GM18858 (cell line): Measurements from ENCODE around the gene HAO1.
"Not testable (repeated sequence)": the region's sequence is repeated elsewhere in the genome, so short reads cannot be mapped to it uniquely, and the experiment has no call there.

Experiments used
- ATAC-seq: cut with Tn5 transposase; IDR thresholded peaks from one replicate; pipeline ENCODE4 v1.9.1; 2021; ENCODE audit not compliant: unreplicated experiment

Gene HAO1

DNA sequence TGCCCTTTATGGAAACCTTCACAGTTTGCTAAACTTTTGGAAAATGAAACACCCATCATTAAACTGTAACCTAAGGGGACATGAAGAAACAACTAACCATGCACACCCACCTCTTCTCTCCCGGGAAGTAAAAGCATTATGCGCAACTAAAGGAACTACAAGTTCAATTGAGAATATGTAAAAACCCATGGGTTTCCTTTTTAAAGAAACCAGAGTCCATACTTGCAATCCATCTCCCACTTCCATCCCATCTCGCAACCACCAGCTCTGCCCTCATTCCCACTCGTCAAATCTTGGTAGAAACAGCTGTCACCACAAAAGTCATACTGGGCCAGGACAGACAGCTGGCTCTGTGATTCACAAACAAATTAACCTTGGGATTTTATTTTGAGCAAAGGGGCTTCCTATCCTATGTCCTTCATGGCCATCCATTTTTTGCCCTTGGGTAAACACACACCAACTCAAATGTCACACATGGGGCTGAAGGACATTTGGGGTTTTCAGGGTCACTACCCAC is 81.5 kb downstream of the HAO1 start:
- ATAC-seq: no peak

DNA sequence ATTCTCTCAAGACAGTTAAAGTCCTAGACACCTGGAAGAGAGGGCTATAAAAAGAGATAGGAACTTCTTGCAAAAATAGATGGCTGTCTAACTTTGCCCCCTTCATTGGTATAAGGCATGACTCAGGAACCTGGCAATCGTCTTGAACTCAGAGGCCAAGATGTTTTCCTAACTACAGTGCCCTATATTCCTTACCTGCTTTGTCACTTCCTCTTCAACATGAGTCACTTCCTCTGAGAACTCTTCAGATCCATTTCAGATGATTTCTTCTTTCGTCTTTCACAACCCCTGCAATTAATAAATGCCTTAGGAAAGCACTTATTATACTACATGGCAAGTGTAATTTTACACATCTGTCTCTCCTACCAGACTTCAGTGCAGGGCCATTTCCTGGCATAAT is 83.5 kb downstream of the HAO1 start:
- no peak for ATAC-seq

DNA sequence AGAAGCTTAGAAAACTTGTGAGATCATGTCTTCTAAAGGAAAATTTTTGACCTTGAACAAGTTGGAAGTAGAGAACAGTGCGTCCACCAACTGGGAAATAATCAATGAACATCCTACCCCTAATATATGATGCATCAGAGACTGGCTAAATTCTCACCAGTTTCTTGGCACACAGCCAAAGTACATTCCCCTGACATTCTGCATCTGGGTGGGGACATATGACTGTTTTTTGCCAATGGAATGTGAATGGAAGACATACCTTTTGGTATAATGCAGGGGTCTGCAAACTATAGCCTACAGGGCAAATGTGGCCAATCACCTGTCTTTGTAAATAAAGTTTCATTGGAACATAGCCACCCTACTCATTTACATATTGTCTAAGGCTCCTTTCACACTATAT is 84.7 kb downstream of the HAO1 start:
- ATAC-seq: no peak

DNA sequence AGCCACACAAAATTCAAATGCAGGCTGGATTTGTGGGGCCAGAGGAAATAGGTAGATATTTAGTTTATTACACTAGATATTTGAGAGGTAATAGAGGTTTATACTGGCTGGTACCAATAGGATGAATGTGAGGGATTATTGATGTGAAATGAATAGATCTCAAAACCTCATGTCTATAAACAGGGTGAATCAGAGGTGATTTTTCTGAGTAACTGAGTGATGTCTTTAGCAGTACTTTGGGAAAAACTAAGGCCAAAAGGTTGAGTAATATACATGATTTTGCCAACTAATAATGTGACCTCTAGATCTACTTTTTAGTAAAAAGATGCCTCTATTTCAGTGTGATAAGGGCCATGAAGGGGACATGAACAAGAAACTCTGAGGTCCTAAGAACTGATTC is 86.8 kb downstream of the HAO1 start:
- ATAC-seq: no peak

DNA sequence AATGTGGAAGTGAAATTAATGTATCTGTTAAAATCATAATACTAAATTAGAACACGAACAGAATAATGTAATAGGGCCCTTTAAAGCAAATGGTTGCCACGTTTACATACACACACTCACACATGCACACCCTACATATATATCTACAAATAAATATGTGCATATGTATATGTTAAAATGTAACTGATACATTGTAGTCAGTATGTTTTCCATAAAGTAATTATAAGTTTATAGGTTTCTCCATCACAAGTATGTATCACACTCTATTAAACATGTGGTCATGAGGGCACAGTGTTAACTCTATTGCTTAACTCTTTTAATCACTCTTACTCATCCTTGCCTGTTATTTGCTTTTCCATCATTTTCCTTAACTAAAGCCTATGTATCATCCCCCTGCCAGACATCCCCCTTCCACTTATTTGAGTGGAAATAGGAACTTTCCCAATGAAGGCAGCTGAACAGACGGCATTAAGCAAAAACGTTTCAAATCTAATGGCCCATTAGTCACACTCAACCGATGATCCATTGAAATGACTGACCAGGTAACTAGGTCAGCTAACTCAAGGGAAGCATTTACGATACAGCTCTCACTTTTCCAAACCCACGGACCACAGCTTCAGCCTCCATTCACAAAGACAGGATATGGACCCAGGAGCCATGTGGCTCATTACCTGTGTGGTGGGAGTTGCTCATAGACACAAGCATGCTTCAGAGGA is 89.3 kb downstream of the HAO1 start:
- ATAC-seq: no peak

DNA sequence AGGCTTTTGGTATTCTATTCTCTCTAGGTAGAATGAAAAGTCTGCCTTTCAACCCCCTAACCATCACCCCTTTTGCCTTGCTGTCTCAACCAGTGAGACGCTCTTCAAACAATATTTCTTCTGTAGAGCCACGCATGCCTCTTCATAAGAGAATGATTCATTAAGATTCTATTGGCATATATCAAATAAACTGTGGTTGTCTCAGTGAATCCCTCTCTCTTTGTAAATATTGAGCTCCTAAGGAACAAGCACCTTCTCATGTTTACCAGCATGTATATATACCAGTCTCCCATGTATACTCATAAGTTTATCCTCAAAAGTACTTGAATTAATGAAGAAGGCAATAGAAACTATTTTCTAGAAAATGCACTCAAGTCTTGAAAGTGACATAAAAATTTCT is 90.6 kb downstream of the HAO1 start:
- no peak for ATAC-seq

DNA sequence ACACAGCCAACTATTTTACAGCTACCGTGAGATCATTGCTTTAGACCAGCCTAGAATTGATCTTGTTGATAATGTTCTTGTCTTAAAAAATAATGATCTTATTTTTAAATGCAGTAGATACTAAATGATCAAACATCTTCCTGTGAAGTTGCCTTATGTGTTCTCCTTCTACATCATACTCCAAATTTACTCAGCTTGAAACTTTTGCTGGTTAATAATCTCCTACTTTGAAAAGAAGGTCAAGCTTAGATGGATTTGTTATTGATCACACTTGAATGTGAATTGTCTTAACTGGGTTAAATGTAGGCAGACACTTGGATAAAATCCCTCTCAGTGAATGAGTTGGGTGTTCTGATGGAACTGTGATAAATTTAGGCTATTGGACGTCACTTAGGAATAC is 91.9 kb downstream of the HAO1 start:
- no peak for ATAC-seq

DNA sequence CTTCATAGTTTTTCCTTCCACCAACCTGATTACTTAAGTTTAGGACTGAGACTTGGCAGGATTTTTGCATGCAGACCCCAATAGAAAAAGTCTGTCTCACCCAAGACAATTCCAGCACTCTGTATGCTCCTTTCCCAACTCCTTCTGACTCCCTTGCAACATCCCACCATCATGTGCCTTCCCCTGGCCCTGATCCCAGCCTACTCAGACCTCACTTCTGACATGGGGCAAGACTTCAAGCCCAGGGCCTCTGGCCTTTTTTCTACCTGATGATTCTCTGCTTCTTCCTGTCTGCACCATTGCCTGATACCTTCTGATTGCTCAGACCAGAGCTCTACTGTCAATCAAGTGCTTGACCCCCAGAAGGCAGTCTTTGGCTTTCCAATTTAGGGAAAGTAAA is 96.6 kb downstream of the HAO1 start:
- ATAC-seq: no peak

DNA sequence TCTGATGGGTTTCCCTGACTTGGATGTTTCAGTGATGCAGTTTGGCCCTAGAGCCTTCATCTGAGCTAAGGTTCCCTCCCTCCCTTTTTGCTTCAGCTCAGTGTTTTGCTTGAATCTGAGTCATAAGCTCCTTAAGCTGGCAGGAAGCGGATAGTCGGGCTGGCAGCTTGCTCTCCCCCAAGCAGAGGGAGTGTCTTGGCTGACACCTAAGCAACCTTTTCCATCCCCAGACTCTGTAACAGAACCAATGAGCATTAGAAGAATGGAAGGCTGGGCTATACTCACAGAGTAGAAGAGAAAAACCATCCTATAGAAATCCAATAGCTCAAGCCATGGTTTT is 98.3 kb downstream of the HAO1 start:
- no peak for ATAC-seq

DNA sequence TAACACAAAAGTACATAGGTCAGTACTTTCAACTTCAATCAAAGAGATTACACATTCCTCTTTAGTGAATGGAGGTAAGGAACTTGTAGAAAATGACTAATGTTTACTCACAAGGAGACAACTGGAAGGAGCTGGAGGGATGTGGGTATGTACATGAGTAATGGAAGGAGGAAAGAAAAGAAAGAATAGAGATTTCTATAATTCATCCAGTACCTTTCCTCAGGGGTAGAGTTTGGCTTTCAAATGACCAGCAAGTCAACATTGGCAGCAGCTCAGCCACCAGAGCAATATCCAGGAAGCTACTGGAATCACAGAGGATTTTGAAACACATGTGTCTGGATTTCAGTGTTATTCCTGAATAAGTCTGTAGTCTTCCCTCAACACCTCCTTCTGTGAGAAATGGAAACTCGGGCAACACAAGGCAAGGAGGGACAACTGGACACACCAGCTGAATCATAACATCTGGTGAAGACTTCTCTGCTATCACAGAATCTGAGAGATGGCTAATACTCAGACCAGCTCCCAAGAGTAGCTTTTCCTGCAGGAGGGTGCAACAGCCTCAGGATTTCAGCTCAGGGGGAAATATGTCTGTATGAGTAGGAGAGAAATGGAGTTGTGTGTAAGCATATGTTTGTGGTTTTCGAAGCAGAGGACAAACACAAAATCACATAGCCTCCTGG is 98.8 kb downstream of the HAO1 start:
- ATAC-seq: no peak

DNA sequence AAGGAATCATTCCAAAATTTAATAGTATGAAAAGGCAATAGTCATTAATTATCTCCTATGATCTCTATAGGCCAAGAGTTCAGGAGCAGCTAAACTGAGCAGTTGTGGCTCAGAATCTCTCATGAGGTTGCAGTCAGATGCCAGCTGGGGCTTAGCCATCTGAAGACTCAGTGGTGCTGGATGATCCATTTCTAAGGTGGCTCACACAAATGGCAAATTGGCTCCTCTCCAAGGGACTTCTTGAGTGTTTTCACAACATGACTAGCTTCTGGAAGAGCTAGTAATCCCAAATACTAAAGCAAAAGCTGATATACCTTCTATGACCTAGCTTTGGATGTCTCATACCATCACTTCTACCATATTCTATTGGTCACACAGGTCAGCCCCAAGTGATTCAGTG is 104.2 kb downstream of the HAO1 start:
- no peak for ATAC-seq

DNA sequence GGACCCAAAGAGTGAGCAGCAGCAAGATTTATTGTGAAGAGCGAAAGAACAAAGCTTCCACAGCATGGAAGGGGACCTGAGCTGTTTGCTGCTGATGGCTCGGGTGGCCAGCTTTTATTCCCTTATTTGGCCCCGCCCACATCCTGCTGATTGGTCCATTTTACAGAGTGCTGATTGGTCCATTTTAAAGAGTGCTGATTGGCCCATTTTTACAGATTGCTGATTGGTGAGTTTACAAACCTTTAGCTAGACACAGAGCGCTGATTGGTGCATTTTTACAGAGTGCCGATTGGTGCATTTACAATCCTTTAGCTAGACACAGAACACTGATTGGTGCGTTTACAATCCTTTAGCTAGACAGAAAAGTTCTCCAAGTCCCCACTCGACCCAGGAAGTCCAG is 105.8 kb downstream of the HAO1 start:
- not testable (repeated sequence) for ATAC-seq
